ENCODE data around the gene UVRAG.
"Not testable (repeated sequence)": the region's sequence is repeated elsewhere in the genome, so short reads cannot be mapped to it uniquely, and the experiment has no call there.

Gene UVRAG

DNA sequence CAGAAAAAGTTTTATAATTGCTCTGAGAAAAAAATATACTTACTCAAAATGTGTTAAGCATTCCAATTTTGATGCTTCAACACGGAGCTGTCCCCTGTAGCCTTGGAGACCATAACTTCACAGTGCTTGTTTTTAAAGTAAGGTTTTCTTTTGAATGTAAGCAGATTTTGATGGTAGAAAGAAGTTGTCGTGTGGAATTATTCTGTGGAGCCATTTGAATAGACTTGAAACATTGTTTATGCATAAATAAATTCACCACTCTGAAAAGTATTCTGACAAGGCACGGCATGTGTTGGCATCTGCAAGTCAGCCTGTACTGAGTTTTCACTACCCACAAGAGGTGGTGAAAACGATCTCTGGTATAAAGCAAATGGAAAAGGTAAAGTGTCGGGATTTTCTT lies 115.5 kb downstream of the UVRAG start:
- no peak for DNase-seq

DNA sequence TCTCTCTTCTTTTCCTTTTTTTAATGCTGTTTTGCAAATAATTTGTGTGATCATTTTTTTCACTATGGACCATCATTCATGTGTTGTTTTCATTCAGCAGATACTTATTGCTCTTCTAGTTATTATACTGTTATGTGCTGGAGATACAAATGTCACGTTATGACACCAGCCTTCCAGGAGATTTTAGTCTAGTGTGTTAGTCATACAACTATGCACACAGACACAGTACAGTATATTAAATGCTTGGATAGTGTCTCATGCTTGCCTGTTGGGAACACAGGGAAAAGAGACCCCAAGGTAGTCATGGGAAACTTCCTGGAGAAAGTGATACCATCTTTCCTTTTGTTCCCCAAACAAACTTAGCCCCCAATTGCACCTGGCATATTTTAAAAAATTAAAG lies 116.1 kb downstream of the UVRAG start:
- DNase-seq = no peak

DNA sequence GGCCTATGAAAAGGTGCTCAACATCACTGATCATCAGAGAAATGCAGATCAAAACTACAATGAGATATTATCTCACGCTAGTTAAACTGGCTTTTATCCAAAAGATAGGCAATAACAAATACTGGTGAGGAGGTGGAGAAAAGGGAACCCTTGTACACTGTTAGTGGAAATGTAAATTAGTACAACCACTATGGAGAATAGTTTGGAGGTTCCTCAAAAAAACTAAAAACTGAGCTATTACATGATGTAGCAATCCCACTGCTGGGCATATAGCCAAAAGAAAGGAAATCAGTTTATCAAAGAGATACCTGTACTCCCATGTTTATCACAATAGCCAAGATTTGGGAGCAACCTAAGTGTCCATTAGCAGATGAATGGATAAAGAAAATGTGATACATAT lies 118.7 kb downstream of the UVRAG start:
- DNase-seq = not testable (repeated sequence)

DNA sequence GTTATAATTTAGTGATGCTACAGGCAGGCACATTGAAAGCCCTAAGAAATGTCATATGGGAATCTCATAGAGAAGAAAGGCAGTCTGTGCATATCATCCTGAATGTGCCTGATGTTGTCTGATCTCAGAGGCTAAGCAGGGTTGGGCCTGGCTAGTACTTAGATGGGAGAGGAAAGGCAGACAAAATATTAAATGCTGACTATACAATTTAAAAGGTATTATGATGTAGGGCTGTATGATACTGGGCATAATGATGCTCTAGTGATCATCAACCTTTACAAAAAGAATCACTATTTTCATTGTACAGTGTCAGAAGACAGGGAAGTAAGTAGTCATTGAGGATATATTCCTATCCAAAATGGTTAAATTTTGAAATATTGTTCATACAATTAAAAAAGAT lies 119.8 kb downstream of the UVRAG start:
- DNase-seq = no peak

DNA sequence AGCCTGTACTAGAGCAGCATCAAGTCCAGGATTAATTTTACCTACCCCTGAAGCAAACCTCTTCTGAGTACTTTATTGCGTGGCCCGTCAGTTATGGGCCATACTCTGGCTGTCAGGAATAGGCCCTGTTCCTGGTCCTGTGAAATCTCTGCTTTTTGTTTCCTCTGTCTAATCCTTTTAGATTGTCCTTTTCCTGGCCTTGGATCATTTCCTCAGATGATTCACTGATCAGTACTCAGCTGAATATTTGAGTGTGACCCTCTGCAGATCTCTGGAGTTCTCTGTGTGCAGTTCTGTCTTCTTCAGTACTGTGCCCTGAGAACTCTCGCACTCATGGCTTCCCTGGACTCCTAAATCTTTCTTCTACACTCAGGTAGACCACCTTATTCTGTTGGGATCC lies 123.5 kb downstream of the UVRAG start:
- no peak for DNase-seq

DNA sequence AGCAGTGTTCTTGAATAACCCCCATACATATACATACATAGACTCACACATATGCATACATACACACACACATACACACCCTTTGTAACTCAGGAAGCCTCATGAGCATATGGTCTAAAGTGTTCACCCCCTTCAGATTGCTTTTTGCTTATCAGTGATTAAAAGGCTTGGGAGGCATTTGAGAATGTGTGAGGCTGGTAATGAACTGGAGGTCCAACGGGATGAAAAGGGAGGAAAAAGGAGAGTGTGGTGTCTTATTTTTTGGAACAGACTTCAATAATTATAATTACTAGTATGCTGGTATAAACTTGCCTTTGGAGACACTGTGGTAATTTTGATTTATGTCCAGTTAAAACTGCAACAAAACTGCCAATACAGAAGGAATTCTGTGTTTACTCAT lies 124.5 kb downstream of the UVRAG start:
- no peak for DNase-seq

DNA sequence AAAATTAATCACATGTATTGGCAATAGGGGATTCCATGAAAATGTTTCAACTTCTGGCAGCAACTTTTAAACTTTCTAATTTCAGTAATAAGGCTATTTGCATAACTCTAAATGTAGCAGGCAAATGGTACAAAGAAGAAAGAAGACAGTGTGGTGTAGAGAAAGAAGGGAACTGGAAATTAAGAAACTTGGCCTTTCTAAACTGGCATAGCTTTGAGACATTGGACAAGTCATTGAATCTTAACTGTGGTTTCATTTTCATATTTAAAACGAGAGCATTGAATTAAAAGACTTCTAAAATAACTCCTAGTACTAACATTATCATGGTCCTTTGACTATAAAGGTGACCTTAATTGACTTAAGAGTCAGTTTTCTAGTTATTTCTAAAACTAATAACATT lies 125.0 kb downstream of the UVRAG start:
- no peak for DNase-seq

DNA sequence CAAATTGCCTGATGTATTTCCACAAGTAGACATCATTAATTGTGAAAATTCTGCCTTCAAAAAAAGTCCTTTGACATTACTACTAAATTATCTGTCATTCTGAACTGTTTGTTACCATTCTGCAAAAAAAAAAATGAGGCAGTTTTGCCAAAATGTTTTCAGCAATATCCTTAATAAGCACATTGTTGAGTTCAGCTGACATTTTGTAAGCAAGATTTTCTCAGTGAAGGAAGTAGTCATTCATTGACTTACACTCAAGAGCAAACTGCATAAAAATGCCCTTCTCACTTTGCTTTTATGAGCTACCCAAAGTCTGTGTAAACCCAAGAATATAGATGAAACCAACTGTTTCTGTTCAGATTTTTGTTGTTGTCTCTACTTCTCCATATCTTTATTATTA lies 125.9 kb downstream of the UVRAG start:
- DNase-seq = no peak

DNA sequence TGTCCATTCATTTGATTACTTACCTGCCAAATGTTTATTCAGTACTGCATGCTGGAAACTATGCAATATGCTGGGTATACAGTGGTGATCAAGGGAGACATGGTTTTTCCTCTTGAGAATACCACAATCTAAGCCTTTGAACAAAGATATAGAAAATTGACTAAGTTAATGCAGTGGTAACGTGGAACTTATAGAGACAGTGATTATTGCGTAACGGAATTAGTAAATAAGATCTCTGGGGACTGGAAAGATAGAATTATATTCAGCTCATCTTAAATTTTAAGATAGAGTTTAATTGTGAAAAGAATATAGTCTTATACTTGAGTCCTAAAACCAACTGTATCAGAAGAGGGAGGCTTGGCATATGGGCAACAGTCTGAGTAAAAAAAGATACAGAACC lies 129.5 kb downstream of the UVRAG start:
- DNase-seq = no peak

DNA sequence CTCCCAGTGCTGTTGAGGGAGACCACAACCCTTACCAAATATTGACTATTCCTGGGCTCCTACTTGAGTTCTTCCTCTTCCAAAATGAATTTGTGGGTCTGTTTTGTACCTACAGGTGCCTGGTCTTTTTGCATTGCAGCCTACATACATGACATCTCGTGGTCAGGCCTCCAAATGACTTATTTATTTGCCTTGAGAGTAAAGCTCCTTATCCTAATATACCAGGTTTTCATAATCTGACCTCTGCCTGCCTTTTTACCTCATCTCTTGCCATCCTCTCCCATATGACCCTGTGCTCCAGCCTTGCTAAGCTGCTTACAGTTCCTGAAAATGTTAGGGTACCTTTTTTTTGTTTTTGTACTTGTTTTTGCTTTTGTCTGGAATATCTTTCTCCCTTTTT lies 130.4 kb downstream of the UVRAG start:
- no peak for DNase-seq

DNA sequence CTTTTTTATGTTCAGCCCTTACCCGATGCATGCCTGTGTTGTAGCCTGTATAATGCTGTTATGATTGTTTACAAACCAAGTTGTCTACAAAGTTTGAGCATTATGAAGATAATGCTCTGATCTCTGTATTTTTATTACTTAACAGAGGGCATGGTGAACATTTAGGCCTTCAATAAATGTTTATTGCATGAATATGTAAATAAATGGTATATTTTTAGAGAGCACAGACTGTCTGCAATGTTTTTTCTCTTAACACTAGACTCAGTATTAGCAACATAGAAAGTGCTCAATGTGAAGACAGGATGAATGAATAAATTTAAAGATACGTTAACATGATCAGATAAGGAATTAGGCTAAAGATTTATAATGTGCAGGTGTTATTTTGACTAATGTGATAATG lies 130.9 kb downstream of the UVRAG start:
- no peak for DNase-seq

DNA sequence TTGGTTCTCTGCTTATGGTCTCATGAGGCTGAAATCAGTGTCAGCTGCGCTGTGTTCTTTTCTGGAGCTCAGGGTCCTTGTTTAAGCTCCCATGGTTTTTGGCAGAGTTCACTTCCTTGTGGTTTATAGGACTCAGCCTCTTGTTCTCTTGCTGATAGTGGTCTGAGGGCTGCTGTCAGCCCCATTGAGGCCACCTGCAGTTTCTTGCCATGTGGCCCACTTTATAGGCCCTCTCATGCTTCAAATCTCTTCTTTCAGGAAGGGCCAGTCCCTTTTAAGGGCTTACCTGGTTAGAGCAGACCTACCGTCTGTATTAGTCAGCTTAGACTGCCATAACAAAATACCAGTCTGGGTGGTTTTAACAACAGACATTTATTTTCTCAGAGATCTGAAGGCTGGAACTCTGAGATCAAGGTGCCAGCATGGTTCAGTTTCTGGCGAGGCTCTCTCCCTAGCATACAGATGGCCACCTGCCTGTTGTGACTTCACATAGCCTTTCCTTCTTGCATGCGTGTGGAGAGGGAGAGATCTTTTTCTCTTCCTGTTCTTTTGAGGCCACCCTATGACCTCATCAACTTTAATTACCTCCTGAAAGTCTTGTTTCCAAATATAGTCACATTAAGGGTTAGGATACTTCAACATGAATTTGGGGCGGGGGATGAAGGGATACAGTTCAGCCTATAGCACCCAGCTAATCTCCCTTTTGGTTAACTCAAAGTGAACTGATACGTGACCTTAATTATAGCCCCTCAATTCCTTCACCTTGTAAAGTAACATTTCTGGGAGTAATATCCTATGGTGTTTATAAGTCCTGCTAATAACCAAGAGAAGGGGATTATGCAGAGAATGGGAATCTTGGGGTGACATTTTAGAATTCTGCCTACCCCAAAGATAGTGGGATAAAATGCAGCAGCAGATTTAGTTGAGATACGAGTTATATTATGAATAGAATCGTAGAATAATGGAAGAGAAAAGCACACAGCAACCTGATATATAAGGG lies 131.8 kb downstream of the UVRAG start:
- no peak for DNase-seq

DNA sequence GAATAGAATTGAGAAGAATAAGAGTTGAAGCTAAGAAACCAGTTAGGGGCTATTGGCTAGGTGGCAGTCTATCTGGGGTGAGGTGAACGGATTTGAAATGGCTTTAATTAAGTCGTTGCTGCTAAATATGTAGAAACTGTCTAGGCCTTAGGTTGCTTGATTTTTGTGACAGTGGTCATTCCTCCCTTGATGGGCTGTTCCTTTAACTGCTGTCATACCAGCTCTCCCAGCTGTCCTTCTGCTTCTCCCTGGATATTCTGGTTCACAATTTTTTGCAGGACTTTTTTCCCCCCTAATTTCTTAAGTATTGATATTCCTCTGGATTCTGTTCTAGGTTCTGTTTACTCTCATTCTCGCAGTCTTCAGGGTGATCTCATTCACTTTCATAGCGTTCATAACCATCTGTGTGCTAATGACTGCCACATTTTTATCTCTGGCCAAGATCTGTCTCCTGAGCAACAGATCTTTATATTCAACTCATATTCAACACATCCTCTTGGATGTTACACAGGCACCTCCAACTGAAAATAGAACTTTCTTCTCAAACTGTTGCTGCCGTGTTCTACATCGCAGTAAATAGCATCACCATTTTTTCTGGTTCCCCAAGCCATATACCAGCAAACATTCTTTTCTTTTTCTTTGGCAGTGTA lies 134.1 kb downstream of the UVRAG start:
- no peak for DNase-seq

DNA sequence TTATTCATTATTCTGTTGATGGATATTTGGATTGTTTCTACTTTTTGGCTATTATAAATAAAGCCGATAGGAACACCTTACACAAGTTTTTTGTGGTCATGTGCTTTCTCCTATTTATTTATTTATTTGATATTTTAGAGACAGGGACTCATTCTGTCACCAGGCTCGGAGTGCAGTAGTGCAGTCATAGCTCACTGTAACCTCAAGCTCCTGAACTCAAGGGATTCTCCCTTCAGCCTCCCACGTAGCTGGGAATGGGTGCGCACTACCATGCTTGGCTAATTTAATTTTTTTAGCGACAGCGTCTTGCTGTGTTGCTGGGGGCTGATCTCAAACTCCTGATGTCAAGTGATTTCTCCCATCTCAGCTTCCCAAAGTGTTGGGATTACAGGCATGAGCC lies 135.1 kb downstream of the UVRAG start:
- DNase-seq = no peak

DNA sequence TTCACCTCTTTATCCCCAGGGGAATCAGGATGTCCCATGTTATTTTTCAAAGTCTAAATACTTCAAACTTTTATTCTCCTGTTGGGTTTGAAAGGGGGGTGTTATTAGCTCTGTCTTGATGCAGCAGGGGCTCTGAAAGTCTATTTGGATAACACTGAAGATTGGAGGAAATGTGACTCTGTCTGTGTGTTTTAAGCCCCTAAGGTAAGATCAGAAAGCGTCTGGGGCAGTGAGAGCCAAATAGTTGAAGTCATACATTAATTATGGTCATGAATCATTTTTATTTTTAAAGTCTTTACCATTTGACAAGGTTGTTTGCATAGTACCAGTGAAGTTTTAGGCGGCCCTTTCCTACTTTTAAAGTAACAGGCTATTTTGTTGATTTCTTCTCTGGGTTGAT lies 139.0 kb downstream of the UVRAG start:
- no peak for DNase-seq

DNA sequence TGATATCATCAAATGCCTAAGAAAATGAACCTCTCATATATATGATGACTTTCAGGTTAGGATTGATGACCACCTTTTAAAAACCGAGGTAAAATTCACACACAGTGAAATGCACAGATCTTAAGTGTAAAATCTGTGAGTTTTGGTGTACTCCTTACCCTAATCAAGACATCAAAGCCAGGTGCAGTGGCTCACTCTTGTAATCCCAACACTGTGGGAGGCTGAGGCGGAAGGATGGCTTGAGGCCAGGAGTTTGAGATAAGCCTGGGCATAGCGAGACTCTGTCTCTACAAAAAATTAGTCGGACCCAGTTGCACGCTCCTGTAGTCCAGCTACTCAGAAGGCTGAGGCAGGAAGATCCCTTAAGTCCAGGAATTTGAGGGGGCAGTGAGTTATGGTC lies 140.4 kb downstream of the UVRAG start:
- peak; percentile 15 for DNase-seq

DNA sequence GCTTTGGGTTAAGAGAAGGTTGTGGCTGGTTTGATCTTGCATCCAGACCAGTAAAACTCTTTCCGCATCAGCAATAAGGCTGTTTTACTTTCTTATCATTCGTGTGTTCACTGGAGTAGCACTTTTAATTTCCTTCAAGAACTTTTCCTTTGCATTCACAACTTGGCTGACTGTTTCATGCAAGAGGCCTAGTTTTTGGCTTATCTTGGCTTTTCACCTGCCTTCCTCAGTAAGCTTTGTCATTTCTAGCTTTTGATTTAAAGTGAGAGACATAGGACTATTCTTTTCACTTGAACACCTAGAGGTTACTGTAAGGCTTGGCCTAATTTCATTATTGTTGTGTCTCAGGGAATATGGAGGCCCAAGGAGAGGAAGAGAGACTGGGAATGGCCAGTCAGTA lies 144.5 kb downstream of the UVRAG start:
- DNase-seq = no peak

DNA sequence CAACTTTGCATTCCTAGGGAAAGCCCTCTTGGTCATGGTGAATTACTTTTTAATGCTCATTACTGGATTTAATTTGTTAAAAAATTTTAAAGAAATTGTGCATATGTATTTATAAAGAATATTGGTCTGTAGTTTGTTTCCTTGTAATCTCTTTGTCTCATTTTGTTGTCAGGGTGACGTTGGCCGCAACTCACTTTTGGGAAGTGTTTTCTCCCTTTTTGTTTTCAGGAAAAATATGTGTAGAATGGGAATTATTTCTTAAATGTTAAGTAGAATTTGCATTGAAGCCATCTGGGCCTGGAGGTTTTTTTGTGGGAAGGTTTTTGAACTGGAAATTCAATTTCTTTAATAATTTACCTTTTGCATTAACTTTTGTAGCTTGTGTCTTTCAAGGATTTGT lies 149.1 kb downstream of the UVRAG start:
- DNase-seq = no peak

DNA sequence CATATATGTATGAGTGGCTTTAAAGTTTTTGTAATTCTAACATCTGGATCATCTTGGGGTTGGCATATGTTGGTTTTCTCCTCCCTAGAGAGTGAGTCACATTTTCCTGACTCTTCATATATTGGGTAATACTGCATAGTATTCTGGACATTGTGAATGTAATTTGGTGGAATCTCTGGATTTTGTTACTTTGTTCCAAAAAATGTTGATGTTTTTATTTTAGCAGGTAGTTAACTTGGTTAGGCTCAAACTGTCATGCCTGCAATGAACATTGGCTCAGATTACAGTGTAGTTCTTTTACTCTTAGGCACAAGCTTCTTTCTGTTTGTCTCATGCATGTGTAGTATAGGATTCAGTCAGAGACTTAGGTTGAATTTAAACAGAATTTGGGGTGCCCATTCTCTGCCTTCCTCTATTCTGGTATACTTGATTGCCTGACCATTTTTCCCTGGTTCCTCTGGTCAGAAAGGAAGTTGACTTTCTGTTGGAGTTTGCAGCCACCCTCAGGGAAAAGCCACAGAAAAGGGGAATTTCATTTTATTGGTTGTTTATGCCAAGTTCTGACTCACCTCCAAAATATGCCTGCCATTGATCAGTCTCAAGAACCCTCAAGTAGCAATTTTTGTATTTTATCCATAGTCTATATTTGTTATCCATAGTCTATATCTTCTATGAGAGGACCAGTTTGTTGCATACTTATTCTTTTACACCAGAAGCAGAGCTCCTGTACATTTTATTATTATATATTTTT lies 151.7 kb downstream of the UVRAG start:
- no peak for DNase-seq

DNA sequence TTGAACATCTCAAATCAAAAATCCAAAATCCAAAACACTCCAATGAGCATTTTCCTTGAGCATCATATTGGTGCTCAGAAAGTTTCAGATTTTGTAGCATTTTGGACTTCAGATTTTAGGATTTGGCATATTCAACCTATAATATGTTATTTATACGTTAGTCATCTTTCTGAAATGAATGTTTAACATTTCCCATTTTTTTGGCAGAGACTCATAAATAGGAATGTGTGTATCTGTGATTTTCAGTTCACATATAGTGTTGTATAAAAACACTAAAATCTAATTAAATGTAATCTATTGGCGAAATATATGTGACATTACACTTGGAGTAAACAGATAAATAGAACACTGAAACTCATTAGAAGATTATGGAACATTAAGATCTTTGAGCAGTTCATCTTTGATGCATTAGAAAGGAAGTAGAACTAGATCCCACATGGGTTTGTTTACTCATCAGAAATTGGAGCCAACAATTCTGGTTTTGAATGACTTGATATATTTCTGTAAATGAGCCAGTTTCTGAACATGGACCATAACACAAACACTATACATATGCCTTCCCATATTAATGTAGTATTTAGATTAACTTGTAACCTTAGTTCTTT lies 153.1 kb downstream of the UVRAG start:
- no peak for DNase-seq

DNA sequence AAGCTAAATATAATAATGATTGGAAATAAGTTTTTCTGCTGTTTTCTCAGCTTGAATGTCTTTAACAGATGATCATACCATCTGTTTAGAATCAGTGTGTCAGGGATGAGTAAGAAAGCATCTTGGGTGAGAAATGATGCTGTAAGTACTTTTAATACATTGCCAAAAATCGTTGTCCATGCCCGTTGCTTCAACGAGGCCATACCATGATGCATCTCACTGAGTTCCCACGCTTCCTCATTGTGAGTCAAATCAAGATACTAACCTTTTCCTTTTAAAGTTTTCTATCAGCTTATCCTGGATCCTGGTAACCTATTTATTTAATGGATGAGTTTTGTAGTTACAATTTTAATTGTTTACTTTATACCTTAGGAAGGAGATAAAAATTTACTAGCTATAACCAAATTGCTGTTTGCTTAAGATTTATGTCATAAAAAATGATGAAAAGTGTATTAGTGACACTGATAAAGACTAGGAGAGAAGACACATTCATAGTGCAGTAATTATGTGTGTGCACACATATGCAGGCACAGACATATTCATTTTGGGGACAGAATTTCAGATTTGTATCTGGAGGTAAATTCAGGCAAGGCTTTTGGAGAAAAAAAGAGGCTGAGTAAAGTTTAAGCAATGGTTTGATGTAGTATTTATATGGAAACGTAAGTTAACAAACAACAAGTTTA lies 154.8 kb downstream of the UVRAG start:
- DNase-seq = no peak

DNA sequence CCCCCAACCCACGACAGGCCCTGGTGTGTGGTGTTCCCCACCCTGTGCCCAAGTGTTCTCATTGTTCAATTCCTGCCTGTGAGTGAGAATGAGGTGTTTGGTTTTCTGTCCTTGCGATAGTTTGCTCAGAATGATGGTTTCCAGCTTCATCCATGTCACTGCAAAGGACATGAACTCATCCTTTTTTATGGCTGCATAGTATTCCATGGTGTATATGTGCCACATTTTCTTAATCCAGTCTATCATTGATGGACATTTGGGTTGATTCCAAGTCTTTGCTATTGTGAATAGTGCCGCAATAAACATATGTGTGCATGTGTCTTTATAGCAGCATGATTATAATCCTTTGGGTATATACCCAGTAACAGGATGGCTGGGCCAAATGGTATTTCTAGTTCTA lies 158.7 kb downstream of the UVRAG start:
- not testable (repeated sequence) for DNase-seq

DNA sequence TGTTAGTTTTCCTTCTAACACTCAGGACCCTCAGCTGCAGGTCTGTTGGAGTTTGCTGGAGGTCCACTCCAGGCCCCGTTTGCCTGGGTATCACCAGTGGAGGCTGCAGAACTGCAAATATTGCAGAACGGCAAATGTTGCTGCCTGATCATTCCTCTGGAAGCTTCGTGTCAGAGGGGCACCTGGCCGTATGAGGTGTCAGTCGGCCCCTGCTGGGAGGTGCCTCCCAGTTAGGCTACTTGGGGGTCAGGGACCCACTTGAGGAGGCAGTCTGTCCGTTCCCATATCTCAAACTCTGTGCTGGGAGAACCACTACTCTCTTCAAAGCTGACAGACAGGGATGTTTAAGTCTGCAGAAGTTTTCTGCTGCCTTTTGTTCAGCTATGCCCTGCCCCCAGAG lies 164.1 kb downstream of the UVRAG start:
- DNase-seq = not testable (repeated sequence)

Measured in left hindlimb (tissue), 1 donor.